ENCODE data around the gene TEDC1. TPM values are rescaled to one million over a fixed set of nuclear protein-coding genes. Genes with fewer than 3 reads are reported as not detected.
A peak's percentile ranks its signal among the peaks of the same experiment; 100 is the strongest.

The TEDC1 gene
- total RNA-seq, 2 donors from 2014 or later = 3.5 to 3.9 TPM

DNA sequence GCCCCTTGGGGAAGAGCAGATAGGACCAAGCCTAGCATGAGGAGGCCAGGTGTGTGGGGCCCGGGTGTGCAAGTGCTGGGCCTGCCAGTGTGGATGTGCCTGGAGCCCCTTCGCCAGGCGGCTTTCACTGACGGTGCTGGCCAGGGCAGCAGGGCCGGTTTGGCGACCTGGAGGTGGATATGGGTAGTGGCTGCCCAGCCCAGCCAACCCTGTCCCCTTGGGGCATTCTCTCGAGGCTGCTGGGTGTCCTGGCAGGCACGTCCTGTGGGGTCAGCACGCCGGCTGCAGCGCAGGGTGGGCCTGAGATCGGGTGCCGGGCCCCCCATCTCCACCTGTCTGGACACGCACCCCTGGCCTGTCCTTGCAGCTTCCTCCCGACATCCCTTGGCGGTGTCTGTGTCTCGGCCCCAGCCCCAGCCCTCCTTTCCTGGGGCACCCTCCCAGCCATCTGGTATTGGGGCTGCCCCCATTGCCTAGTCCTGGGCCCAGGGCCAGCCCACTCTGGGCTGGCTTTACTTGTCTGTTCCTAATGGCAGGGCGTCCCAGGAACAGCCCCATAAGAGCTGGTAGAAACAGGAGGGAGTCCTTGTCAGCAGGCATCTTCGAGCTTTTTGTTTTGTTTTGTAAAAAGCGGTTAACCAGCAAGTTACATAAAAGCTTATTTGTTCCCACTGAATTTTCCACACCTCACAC lies 23.7 kb upstream of the TEDC1 start:
- Histone ChIP-seq H3K27ac (peak overlapping the region; percentile 89 to 93), H3K36me3 (peaks cover 31% of the 10 kb centered on the region), H3K27me3 (no peaks in the 10 kb centered on the region), H3K9me3 (no peaks in the 10 kb centered on the region), H3K4me1 (peaks cover 0 to 82% of the 10 kb centered on the region in 2 donors), H3K4me3 (no peak overlapping the region)
- DNase-seq (ENCODE audit: low spot score) = no peak
- TF ChIP-seq, protein P1, sequence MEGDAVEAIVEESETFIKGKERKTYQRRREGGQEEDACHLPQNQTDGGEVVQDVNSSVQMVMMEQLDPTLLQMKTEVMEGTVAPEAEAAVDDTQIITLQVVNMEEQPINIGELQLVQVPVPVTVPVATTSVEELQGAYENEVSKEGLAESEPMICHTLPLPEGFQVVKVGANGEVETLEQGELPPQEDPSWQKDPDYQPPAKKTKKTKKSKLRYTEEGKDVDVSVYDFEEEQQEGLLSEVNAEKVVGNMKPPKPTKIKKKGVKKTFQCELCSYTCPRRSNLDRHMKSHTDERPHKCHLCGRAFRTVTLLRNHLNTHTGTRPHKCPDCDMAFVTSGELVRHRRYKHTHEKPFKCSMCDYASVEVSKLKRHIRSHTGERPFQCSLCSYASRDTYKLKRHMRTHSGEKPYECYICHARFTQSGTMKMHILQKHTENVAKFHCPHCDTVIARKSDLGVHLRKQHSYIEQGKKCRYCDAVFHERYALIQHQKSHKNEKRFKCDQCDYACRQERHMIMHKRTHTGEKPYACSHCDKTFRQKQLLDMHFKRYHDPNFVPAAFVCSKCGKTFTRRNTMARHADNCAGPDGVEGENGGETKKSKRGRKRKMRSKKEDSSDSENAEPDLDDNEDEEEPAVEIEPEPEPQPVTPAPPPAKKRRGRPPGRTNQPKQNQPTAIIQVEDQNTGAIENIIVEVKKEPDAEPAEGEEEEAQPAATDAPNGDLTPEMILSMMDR (IDR thresholded peaks at IDR 0.05) = no peak

DNA sequence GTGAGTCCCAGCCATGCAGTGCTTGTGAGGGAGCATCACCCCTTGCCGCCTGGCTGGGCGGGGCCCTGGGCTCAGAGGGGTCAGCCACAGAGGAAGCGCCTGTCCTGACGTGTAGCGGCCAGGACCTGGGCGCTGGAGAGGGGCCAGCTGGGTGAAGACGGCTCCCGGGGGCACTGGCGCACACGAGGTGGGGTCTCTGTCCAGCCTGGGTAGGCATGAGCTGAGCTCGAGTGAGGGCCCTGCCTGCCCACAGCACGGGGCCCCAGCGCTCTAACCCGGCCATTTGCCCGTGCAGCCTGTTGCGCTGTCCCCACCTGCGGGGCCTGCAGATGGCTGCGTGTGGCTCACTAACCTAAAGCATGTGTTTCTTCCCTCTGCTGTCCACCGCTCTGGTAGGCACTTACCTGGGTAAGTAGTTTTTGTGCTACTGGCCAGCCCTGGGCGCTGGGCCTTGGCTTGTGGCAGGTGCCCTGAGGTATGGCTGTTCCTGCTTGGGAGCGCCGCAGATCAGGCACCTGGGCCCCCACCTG lies 23.0 kb upstream of the TEDC1 start:
- Histone ChIP-seq H3K36me3 (peaks cover 31% of the 10 kb centered on the region), H3K4me1 (peaks cover 0 to 83% of the 10 kb centered on the region in 2 donors), H3K4me3 (no peak overlapping the region)

DNA sequence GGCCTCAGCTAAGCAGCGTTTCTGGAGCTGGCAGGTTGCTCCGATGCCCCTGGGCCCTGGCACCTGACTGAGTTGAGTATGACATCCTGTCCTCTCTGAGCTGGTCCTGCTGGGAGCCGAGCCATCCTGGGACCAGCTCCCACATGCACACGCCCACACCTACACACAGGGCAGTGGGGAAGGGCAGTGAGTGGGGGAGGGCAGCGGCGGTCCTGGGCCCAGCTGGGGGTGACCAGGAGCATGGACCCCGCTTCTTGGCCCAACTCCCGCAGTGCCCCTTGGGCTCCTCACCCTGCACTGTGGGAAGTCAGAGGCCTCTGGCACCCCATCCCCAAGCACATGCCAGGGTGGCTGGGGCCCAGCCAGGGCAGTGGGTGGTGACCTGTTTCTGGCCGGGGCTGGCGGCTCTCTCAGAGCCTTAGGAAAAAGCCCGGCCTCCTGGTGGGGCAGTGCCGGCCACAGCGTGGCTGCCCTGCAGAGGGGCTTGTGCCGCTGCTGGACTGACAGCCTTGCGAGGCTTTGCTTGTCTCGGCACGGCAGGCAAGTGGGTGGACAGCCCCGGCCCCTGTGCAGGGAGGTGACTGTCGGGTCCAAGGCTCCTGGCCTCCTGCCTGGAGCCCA lies 22.3 kb upstream of the TEDC1 start:
- no peaks in the 10 kb centered on the region for H3K9me3 ChIP-seq
- no peak overlapping the region for H3K4me3 ChIP-seq
- TF ChIP-seq, protein P1 (IDR thresholded peaks at IDR 0.05) = peak in 1 of 2 donors; percentile 8
- peak overlapping the region; percentile 89 to 93 for H3K27ac ChIP-seq
- H3K36me3 ChIP-seq = peaks cover 25% of the 10 kb centered on the region
- peaks cover 0 to 90% of the 10 kb centered on the region in 2 donors for H3K4me1 ChIP-seq
- DNase-seq (ENCODE audit: low spot score) = no peak
- no peaks in the 10 kb centered on the region for H3K27me3 ChIP-seq

More for the DNA sequence above, 23.0 kb upstream of the TEDC1 start:
- Histone ChIP-seq H3K9me3 (no peaks in the 10 kb centered on the region), H3K27me3 (no peaks in the 10 kb centered on the region), H3K27ac (peak overlapping the region; percentile 89 to 93)
- DNase-seq (ENCODE audit: low spot score) = no peak
- TF ChIP-seq, protein P1 (IDR thresholded peaks at IDR 0.05) = no peak

DNA sequence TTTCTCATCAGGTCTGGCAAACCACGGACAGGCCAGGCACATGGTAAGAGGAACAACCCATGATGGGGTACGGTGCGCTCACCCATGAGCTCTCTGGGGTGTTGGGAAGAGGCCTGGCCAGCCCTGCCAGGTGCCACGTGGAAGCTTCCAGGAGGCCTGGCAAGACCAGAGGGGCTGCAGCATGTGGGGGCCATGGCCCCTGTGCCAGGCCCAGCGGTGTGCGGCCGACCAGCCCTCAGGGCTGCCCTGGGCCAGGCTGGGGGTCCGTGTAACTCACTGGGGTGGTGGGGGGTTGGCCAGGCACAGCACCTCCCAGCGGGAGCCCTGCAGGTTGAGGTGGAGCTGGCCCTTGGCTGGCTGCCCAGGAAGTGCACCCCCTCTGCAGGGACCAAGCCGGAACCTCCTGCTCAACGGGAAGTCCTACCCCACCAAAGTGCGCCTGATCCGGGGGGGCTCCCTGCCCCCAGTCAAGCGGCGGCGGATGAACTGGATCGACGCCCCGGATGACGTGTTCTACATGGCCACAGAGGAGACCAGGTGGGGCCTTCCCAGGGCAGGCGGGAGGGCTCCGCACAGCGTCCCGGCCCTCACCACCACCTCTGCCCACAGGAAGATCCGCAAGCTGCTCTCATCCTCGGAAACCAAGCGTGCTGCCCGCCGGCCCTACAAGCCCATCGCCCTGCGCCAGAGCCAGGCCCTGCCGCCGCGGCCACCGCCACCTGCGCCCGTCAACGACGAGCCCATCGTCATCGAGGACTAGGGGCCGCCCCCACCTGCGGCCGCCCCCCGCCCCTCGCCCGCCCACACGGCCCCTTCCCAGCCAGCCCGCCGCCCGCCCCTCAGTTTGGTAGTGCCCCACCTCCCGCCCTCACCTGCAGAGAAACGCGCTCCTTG lies 21.3 kb upstream of the TEDC1 start:
- H3K27me3 ChIP-seq = no peaks in the 10 kb centered on the region
- peaks cover 0 to 91% of the 10 kb centered on the region in 2 donors for H3K4me1 ChIP-seq
- H3K9me3 ChIP-seq = no peaks in the 10 kb centered on the region
- DNase-seq (ENCODE audit: low spot score) = no peak
- H3K27ac ChIP-seq = peak overlapping the region; percentile 89 to 93
- no peak overlapping the region for H3K4me3 ChIP-seq
- TF ChIP-seq, protein P1 (IDR thresholded peaks at IDR 0.05) = no peak
- H3K36me3 ChIP-seq = peaks cover 16% of the 10 kb centered on the region

DNA sequence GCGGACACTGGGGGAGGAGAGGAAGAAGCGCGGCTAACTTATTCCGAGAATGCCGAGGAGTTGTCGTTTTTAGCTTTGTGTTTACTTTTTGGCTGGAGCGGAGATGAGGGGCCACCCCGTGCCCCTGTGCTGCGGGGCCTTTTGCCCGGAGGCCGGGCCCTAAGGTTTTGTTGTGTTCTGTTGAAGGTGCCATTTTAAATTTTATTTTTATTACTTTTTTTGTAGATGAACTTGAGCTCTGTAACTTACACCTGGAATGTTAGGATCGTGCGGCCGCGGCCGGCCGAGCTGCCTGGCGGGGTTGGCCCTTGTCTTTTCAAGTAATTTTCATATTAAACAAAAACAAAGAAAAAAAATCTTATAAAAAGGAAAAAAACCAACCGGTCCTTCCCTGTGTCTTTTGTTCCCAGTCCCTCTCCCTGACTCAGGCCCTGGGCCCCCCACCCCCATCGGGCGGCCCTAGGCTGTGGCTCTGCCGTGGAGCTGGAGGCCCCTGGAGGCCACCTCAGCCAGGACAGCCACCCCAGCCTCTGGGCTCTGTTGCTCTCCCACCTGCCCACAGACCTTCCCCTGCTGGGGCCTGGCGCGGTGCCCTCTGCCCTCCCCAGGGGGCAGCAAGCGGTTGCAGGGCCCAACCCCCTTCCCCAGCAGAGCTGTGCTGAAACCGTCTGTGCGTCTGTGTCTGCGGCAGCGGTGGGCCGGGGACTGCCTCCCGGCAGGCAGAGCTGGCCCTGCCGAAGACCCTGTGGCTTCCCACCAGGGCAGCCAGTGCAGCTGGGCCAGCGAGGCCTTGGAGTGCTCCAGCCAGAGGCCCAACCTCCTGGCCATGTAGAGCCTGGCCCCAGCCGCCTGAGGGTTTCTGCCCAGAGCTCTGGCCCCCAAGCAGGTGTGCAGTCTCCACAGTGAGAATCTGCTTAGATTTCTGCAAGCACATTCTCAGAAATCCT lies 20.4 kb upstream of the TEDC1 start:
- peaks cover 9% of the 10 kb centered on the region for H3K36me3 ChIP-seq

More for the DNA sequence above, 20.4 kb upstream of the TEDC1 start:
- Histone ChIP-seq H3K27me3 (no peaks in the 10 kb centered on the region), H3K27ac (peak overlapping the region; percentile 89 to 93), H3K9me3 (no peaks in the 10 kb centered on the region), H3K4me1 (peaks cover 0 to 82% of the 10 kb centered on the region in 2 donors), H3K4me3 (no peak overlapping the region)
- no peak for DNase-seq (ENCODE audit: low spot score)
- TF ChIP-seq, protein P1 (IDR thresholded peaks at IDR 0.05) = no peak

Measured in right atrium auricular region (tissue), 2 donors.